GM18502 (cell line): ENCODE measurements around the gene HELZ2.

Experiments
- ATAC-seq: cut with Tn5 transposase; IDR thresholded peaks from one replicate; pipeline ENCODE4 v1.9.1; 2021; ENCODE audit warnings: mild to moderate bottlenecking; ENCODE audit not compliant: unreplicated experiment, poor library complexity

Gene HELZ2

GRCh38 chr20:63598479-63599395 lies 24.7 kb upstream of the HELZ2 start:
- no peak for ATAC-seq

- ATAC-seq = no peak
These were observed 23.8 kb upstream of the HELZ2 start for GRCh38 chr20:63597651-63598478.

- ATAC-seq = no peak
These were observed 22.4 kb upstream of the HELZ2 start for GRCh38 chr20:63596423-63596822.

GRCh38 chr20:63595416-63596127 lies 21.5 kb upstream of the HELZ2 start:
- ATAC-seq = no peak

GRCh38 chr20:63594043-63594561 lies 20.1 kb upstream of the HELZ2 start:
- no peak for ATAC-seq

GRCh38 chr20:63592661-63593060 lies 18.6 kb upstream of the HELZ2 start:
- ATAC-seq = no peak

GRCh38 chr20:63591786-63592355 lies 17.8 kb upstream of the HELZ2 start:
- no peak for ATAC-seq

GRCh38 chr20:63591147-63591533 lies 17.1 kb upstream of the HELZ2 start:
- ATAC-seq = no peak

GRCh38 chr20:63590218-63591146 lies 16.4 kb upstream of the HELZ2 start:
- no peak for ATAC-seq

GRCh38 chr20:63589261-63590217 lies 15.5 kb upstream of the HELZ2 start:
- ATAC-seq = no peak

- no peak for ATAC-seq
These were observed 14.6 kb upstream of the HELZ2 start for GRCh38 chr20:63588641-63589041.

GRCh38 chr20:63587776-63588591 lies 13.9 kb upstream of the HELZ2 start:
- no peak for ATAC-seq

- ATAC-seq = no peak
These were observed 13.2 kb upstream of the HELZ2 start for GRCh38 chr20:63587256-63587655.

GRCh38 chr20:63586797-63587196 lies 12.8 kb upstream of the HELZ2 start:
- no peak for ATAC-seq

GRCh38 chr20:63585616-63586565 lies 11.9 kb upstream of the HELZ2 start:
- no peak for ATAC-seq
